GM19043 (cell line): Measurements from ENCODE around the gene PPIF.
A peak's percentile ranks its signal among the peaks of the same experiment; 100 is the strongest.

Experiments
- ATAC-seq: cut with Tn5 transposase; IDR thresholded peaks from one replicate; pipeline ENCODE4 v1.9.1; 2021; ENCODE audit warnings: low read depth; ENCODE audit not compliant: unreplicated experiment

The PPIF gene

GRCh38 chr10:79313320-79313719, 33.9 kb upstream of the PPIF start:
- no peak for ATAC-seq

DNA sequence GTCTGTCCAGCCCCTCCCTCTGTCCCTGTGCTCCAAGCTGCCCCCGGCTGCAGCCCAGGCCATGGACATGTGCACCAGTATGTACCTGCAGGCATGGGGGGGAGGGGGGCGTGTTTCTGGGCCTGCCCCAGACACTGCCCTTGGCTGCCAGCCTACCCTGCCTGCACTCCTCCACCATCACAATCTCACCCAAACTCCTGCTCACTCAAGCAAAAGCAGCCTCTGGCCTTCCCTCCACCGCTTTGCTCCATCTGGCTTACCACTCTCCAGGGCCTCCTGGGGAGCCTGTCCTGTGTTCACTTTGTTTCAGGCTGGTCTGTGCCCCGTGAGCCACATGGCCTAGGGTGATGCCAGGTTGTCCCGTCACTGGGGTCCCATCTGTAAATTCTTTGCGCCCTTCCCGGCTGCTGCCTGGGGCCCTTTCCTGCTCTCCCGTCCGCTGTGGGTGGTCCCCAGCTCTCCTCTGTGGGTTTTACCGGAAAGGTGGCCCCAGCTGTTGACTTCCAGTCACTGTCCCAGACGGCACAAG, 33.3 kb upstream of the PPIF start:
- ATAC-seq, result no peak

- no peak for ATAC-seq
Observed at GRCh38 chr10:79314761-79315601, 32.3 kb upstream of the PPIF start.

DNA sequence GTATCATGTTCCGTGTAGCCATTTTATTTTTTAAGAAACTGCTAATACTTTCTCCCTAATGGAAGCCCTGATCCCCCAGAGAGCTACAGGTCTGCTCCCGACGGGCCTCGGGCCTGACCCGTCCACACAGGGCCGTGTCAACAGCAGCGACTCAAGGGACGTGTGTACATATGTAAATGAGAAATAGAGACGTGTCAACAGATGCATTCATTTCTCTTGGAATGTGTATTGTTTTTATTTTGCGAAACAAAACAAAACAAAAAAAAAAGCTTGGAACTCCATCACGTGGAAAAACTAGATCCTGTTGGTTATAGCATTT, 31.7 kb upstream of the PPIF start:
- no peak for ATAC-seq

DNA sequence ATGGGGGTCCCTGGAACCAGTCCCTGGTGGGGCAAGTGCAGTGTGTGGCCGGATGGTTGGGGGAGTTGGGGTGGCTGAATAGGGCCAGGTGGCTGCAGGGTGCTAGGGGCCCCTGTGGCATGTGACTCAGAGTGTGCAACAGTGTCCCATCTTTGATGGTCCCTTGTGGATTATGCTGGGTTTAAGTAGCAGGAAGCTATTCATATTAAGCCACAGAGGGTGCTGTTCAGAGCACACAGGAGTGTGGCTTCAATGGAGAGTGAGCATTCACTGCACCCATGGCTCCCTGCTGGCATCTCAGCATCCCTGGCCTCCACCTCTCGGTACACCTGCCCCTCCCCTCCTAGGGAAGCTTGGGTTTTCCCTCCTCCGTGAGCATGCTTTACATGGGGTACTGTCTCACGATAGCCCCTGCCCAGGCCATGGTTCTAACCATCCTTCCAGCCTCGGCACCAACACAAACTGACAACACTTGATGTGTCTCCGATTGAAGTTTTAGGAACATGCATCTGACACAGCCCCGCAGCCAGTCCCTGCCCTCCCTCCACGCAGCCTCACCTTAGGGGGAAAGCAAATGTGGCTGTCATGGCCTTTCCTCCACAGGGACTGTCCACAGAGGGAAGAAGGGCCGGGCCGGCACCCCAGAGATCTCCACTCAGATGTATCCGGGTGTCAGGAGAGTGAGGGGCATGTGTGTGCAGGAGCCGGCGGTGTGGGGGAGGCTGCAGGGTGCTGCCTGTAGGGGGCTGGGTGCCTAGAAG, 30.4 kb upstream of the PPIF start:
- peak; percentile 70 for ATAC-seq

GRCh38 chr10:79318369-79318768, 28.9 kb upstream of the PPIF start:
- no peak for ATAC-seq

DNA sequence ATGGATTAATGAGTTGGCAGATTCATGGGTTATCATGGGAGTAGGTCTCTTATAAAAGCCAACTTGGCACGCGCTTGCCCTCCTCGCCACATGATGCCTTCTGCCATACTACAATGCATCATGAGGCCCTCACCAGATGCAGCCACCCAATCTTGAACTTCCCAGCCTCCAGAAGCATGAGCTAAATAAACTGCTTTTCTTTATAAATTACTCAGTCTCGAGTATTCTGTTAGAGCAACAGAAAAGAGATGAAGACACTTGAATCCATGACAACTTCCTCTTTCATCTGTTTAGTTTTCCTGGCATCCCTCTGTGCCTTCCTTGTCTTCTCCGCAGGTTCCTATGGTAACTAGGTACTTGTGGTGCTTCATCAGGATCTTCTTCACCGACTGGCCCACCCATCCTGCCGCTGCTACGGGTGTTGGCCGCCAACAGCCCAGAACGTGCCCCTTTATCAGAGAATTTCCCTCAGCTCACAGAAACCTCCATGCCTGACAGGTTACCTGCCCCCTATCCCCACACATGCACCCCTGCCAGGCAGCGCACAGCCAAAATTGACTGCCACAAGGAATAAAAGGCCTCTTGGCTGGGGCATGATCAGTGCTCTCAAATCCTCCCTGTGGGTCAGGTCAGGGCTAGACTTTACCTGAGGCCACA, 28.0 kb upstream of the PPIF start:
- no peak for ATAC-seq

GRCh38 chr10:79320316-79320715, 27.0 kb upstream of the PPIF start:
- no peak for ATAC-seq

DNA sequence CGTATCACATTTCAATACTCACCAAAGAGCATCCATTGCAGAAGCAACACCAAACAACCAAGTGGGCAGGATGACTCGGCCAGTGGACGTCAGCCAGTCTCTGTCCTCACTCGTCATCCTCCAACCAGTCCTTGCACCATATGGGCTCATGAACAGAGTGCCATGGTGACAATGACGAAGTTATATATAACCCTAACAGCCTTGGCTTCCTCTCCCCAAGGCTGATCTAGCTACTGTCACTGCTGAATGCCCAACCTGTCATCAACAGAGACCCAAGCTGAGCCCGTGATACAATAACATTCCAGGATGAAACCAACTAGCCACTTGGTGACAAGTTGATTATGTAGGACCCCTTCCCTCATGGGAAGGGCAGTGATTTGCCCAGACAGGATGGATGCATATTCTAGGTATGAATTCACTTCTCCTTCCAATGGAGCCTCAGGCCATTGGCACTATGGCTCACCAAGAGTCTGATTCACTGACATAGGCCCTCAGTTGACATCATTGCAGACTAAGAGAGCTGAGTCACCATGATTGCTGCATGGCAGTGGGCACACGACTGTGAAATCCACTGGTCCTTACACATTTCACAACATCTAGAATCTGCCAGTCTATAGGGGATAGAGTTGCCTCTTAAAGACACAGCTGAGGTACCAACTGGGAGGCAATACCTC, 26.3 kb upstream of the PPIF start:
- ATAC-seq, result no peak

DNA sequence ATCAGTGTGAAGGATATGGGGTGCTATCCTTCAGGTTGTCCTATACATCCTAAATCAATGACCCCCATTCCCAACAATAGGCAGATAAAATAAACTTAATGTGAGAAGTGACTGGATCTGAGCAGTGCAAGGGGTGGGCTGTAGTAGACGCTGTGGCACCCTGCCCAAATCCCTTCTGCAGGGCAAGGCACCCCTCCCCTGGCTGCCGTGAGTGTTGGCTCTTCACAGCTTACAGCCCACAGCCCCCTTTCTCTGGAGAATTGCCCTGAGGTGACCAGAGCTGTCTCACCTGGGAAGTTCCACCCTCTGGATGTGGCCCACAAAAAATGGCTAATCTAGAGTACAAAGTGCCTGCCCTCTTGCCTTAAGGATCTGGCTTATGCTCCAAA, 25.8 kb upstream of the PPIF start:
- no peak for ATAC-seq

GRCh38 chr10:79321951-79322350, 25.3 kb upstream of the PPIF start:
- no peak for ATAC-seq

DNA sequence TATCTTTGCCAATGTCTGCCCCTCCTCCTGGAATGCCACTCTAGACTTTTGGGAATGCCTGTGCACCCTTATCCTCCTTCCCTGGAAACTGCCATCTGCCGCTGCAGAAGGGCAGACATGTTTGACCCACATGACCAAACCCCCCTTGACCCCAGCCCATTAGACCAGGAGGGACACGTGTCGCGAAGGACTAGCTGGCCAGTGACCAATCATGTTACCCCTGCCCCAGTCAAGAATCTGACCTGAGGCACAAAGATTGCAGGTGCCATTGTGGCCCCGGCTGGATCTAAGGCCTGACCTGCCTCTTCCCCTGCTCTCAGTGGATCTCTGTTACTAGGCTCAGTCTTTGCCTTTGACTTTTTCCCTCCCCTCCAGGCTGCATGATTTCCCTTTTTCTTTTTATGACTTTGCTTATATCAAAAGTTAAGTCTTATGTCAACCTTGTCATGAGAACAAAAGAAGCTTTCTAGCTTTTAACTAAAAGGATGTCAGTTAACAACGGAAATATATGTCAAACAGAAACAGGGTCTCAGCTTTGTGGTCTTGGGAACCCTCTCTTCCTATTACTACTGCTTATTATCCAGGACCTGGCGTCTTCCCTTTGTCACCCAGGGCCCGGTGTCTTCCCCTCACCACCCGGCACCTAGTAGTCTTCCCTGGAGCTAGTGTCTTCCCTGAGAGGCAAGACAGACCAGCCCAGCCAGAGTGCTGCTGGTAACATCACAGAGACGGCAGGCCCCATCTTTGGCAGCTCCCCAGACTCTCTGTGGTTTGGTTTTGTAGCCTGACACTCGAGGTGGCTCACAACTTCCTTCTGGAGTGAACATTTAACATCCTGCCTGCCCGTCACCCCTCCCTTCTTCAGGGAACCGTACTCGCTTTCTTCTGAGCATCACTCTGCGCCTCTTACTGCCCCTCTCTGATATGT, 24.4 kb upstream of the PPIF start:
- ATAC-seq, result peak; percentile 53

- ATAC-seq, result no peak
Observed at GRCh38 chr10:79323602-79324001, 23.7 kb upstream of the PPIF start.

DNA sequence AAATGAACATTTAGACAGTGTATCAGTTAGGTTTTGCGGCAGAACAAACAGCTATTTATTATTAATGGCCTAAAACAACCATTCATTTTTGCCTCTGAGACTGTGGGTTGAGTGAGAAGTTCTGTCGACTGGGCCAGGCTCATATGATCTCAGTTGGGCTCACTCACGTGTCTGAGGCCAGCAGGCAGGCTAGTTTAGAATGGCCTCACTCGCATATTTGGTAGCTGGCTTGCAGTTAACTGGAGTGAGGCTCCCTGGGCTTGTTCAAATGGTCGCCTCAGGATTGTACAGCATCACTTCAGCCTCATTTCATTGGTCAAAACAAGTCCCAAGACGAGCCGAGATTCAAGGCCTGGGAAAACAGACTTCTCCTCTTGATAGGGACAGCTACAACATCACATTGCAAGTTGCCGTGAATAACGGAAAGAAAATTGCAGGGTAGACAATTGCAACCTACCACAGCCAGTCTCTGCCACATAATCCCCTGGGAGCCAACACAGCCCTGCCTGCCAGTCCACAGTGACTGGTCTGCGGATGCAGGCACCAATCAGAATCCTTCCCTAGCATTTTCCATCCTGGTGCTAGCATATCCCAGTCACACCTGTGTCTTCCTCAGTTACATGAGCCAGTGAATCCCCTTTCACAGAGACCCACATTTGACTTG, 23.1 kb upstream of the PPIF start:
- no peak for ATAC-seq

- ATAC-seq, result no peak
Observed at GRCh38 chr10:79326361-79327089, 20.7 kb upstream of the PPIF start.

- peak; percentile 38 for ATAC-seq
Observed at GRCh38 chr10:79327090-79327457, 20.2 kb upstream of the PPIF start.

GRCh38 chr10:79328147-79328701, 19.0 kb upstream of the PPIF start:
- no peak for ATAC-seq

- ATAC-seq, result no peak
Observed at GRCh38 chr10:79328737-79329504, 18.3 kb upstream of the PPIF start.
